Measurements from ENCODE around the gene NPW. TPM values are rescaled to one million over a fixed set of nuclear protein-coding genes. Genes with fewer than 3 reads are reported as not detected.

NPW gene
- total and polyA plus RNA-seq, 9 of the 15 experiments (the other 6 are each of a cell fraction or from before 2014, with no cell fraction given), result 0.14 to 4.0 (median 2.6) TPM; not detected in 4

- no peak for TF ChIP-seq MGA (IDR thresholded peaks at IDR 0.05)
- TF ChIP-seq U2AF1 (optimal IDR thresholded peaks at IDR 0.05; ENCODE audit: low read depth, low read length), result no peak
- TF ChIP-seq CBX2 (IDR thresholded peaks at IDR 0.05; ENCODE audit: insufficient read depth, low read length, poor library complexity, severe bottlenecking), result no peak
- no peak for TF ChIP-seq ZNF561 (CRISPR knock-in tag; conservative IDR thresholded peaks at IDR 0.05)
- no peak for TF ChIP-seq E2F1 (CRISPR knock-in tag; IDR thresholded peaks at IDR 0.05)
- no peak for TF ChIP-seq MAFF (IDR thresholded peaks at IDR 0.05; ENCODE audit: low read length)
- TF ChIP-seq KDM4B (IDR thresholded peaks at IDR 0.05; ENCODE audit: borderline replicate concordance in 2 of 2, low read depth in 1 of 2), result 0 out of 4 replicates have a peak, but pooled peaks of 1 of the 2 experiments have one; percentile 30
- TF ChIP-seq ZKSCAN3 (CRISPR knock-in tag; IDR thresholded peaks at IDR 0.05), result no peak
Measured at GRCh38 chr16:1990351-1991134, 29.0 kb upstream of the NPW start (continued).

Data from K562 (cell line).